ENCODE results near the gene INF2. TPM values are rescaled to one million over a fixed set of nuclear protein-coding genes. Genes with fewer than 3 reads are reported as not detected.
A peak's percentile ranks its signal among the peaks of the same experiment; 100 is the strongest.

Gene INF2
- total RNA-seq, 2 donors from 2014 or later, result 162 to 264 TPM

DNA sequence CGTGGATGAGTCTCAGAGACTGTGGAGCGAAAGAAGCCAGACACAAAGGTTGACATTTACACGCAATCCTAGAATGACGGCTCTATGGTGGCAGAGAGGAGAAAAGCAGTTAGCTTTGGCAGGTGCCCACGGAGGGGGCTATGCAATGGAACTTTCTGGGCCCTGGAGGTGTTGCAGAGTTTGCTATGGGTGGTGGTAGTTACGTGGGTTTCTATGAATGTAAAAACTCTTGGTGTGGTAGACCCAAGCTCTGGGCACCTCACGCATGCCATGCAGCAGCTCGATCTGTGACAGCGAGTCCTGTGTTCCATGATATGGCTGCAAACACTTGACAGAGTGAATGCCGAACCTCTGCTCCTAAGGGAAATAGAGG lies 5.0 kb upstream of the INF2 start:
- no peak overlapping the region for H3K4me3 ChIP-seq
- no peak for DNase-seq
- H3K9ac ChIP-seq (ENCODE audit: low read depth in 2 of 2, low read length in 2 of 2), result no peak overlapping the region
- H3K27ac ChIP-seq, result no peak overlapping the region
- no peak for TF ChIP-seq CTCF (IDR thresholded peaks at IDR 0.05)
- H3K9me3 ChIP-seq, result no peaks in the 10 kb centered on the region
- peaks cover 34% of the 10 kb centered on the region for H3K4me1 ChIP-seq
- no peaks in the 10 kb centered on the region for H3K36me3 ChIP-seq
- intact Hi-C loops (cut with DNase I), result no loop called here
- no peaks in the 10 kb centered on the region for H3K27me3 ChIP-seq

DNA sequence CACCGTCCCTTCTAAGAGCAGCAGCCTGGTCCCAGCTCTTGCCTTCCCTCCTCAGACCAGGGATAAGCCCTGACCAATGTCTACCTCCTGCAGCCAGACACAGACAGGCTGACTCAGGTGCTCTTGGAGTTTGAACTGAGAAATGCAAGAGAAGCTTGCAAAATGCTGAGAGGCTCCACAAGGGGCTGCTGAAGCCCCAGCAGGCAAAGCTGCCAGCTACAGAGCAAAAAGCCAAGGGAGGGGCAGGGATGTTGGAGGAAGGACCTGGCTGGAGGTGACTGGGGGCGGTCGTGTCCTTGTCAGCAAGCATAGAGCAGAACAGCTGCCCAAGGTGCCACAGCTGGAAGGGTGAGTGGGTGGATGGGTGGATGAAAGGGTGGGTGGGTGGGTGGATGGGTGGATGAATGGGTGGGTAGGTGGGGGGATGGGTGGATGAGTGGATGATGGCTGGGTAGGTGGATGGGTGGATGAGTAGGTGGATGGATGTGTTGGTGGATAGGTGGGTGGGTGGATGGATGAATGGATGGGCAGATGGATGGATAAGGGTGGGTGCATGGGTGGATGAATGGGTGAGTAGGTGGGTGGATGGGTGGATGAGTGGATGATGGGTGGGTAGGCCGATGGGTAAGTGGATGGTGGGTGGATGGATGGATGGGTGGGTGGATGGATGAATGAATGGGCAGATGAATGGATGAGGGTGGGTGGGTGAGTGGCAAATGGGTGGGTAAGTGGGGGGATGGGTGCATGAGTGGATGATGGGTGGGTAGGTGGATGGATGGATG lies 4.0 kb upstream of the INF2 start:
- Histone ChIP-seq H3K4me3 (no peak overlapping the region), H3K4me1 (peaks cover 25% of the 10 kb centered on the region), H3K9ac (ENCODE audit: low read depth in 2 of 2, low read length in 2 of 2) (no peak overlapping the region), H3K27me3 (no peaks in the 10 kb centered on the region), H3K9me3 (no peaks in the 10 kb centered on the region), H3K27ac (no peak overlapping the region), H3K36me3 (no peaks in the 10 kb centered on the region)
- no peak for DNase-seq
- no peak for TF ChIP-seq CTCF (IDR thresholded peaks at IDR 0.05)
- intact Hi-C loops (cut with DNase I), result no loop called here

- no peaks in the 10 kb centered on the region for H3K36me3 ChIP-seq
- TF ChIP-seq CTCF (IDR thresholded peaks at IDR 0.05), result no peak
- DNase-seq, result no peak
- H3K4me3 ChIP-seq, result no peak overlapping the region
- no peaks in the 10 kb centered on the region for H3K27me3 ChIP-seq
- intact Hi-C loops (cut with DNase I), result no loop called here
- peaks cover 25% of the 10 kb centered on the region for H3K4me1 ChIP-seq
- H3K27ac ChIP-seq, result peak overlapping the region; percentile 96
- H3K9ac ChIP-seq (ENCODE audit: low read depth in 2 of 2, low read length in 2 of 2), result peak overlapping the region in 1 of 2 donors; percentile 60
- H3K9me3 ChIP-seq, result no peaks in the 10 kb centered on the region
Measured at GRCh38 chr14:104685998-104686610, 3.3 kb upstream of the INF2 start.

- no peak for TF ChIP-seq CTCF (IDR thresholded peaks at IDR 0.05)
- Histone ChIP-seq H3K9ac (ENCODE audit: low read depth in 2 of 2, low read length in 2 of 2) (peak overlapping the region; percentile 72 to 85), H3K4me3 (no peak overlapping the region)
Measured at GRCh38 chr14:104686624-104687517, 2.5 kb upstream of the INF2 start.

More at GRCh38 chr14:104686624-104687517, 2.5 kb upstream of the INF2 start:
- intact Hi-C loops (cut with DNase I), result no loop called here
- peaks cover 26% of the 10 kb centered on the region for H3K4me1 ChIP-seq
- no peaks in the 10 kb centered on the region for H3K9me3 ChIP-seq
- H3K27ac ChIP-seq, result peak overlapping the region; percentile 96
- no peaks in the 10 kb centered on the region for H3K27me3 ChIP-seq
- H3K36me3 ChIP-seq, result no peaks in the 10 kb centered on the region
- DNase-seq, result peak; percentile 70
